Activated CD4-positive, alpha-beta memory T cell treated with anti-CD3 and anti-CD28 coated beads for 36 hours (primary cell): ENCODE measurements around the gene EN1. TPM values are rescaled to one million over a fixed set of nuclear protein-coding genes. Genes with fewer than 3 reads are reported as not detected.

Experiments used
- CTCF ChIA-PET: fragments of 350-600 bp; sonication (Branson Sonifier 250); formaldehyde crosslinking; loops from one replicate; lab custom pipeline; 2021; ENCODE audit warnings: antibody characterized with exemption, inconsistent platforms; lab: Charles Lee
- POLR2A ChIA-PET: fragments of 350-600 bp; sonication (Branson Sonifier 250); formaldehyde crosslinking; loops from one replicate; lab custom pipeline; 2021; ENCODE audit warnings: antibody characterized with exemption; lab: Charles Lee
- DNase-seq: peaks from one replicate; pipeline ENCODE4 v3.0.0-alpha.2; 2020
- H3K27ac Mint-ChIP-seq: one replicate; pipeline ENCODE4 v1.8.0; 2021; ENCODE audit warnings: mixed read lengths
- H3K27me3 Mint-ChIP-seq: one replicate; pipeline ENCODE4 v1.8.0; 2021; ENCODE audit warnings: mixed read lengths
- H3K36me3 Mint-ChIP-seq: one replicate; pipeline ENCODE4 v1.8.0; 2021; ENCODE audit warnings: mixed read lengths
- H3K4me1 Mint-ChIP-seq: one replicate; pipeline ENCODE4 v1.8.0; 2021; ENCODE audit warnings: low read depth, mixed read lengths
- H3K4me3 Mint-ChIP-seq: one replicate; pipeline ENCODE4 v1.8.0; 2021; ENCODE audit warnings: mild to moderate bottlenecking, mixed read lengths
- H3K9me3 Mint-ChIP-seq: one replicate; pipeline ENCODE4 v1.8.0; 2021; ENCODE audit warnings: mixed read lengths
- intact Hi-C: fragments of 100-400 bp; cut with micrococcal nuclease; formaldehyde crosslinking; loops from one replicate; pipeline ENCODE4 v1.15.1; 2023
- total RNA-seq, 2 experiments: library from RNA; stranded (reverse); gene quantifications; one replicate each; pipeline ENCODE4 v1.2.3, GENCODE V29; 2021

EN1 gene
- total RNA-seq, 2 experiments from 2014 or later: not detected

DNA sequence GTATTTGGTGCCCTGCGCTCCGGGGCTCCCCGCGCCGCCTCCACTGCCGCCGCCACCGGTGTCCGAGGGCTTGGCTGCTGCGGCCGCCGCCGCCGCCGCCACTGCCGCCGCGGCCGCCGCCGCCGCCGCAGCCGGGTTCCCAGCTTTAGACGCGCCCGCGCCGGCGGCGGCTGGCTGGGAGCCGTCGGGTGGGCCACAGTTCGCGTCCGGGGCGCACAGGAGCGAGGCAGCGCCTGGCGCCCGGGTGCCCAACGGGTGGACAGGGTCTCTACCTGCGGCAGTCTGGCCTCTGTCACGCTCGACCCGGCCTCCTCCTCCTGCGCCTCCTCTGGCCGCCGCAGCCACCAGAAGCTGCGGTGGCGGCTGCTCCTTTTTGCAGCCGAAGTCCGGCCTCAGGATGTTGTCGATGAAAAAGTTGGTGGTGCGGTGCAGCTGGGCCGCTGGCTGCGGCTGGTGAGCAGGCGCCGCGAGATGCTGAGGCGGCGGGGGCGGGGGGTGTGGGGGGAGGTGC is 951 bp downstream of the EN1 start:
- Mint-ChIP-seq H3K27me3 (peaks cover 72% of the 10 kb centered on the region), H3K4me3 (no peak overlapping the region), H3K27ac (no peak overlapping the region), H3K9me3 (no peaks in the 10 kb centered on the region), H3K4me1 (peaks cover 26% of the 10 kb centered on the region), H3K36me3 (peaks cover 2% of the 10 kb centered on the region)
- POLR2A ChIA-PET: no interaction called here
- no peak for DNase-seq
- CTCF ChIA-PET: interaction anchor here (1.4 to 4.1 kb wide), 2 partner anchors 9 kb away, joined by 4 to 27 read pairs; no protein-coding TSS in a partner anchor
- intact Hi-C loops: no loop called here

DNA sequence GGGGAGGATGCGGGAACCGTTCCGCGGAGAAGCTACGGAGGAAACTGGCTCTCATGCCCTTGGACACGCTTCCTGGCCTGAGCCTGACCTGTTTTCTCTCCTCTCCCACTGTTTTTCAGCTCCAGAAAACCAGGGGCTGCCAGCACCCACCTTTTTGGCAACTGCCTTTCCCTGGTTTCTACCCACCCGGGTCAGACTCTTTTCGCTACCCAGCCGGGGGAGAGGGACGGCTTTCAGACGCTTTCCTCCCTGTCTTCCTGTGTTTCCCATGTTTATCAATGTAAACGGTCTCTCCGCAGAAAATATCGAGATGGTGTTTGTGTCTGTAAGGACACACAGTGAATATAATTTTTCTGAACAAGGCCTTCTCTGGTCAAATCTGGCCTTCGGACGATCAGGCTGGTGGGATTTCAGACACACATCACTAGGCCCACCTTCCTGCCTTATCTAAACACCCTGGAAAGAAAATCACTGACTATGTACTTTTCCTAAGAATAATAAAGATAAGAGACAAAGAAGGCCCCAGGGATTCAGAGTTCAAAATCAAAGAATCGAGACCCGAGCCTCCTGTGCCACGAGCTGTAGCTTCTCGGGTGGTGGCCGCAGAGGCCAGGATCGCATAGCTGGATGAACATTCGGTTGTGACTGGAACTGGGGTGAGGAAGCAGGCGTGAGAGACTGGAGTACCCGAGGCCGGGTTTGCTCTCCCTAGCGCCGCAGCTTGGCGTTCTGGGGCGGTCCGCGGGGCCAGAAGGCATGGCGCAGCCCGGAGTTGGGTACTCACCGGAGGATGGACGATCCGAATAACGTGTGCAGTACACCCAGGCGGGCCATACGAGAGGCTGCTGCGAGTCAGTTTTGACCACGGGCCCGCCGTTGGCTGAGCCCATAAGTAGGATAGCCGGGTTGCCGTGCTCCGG is 1.7 kb downstream of the EN1 start:
- intact Hi-C loops: no loop called here
- Mint-ChIP-seq H3K36me3 (peaks cover 2% of the 10 kb centered on the region), H3K4me1 (peaks cover 29% of the 10 kb centered on the region), H3K4me3 (no peak overlapping the region), H3K27ac (no peak overlapping the region), H3K27me3 (peaks cover 72% of the 10 kb centered on the region), H3K9me3 (no peaks in the 10 kb centered on the region)
- ChIA-PET CTCF (interaction anchor here (0.6 to 4.1 kb wide), 2 partner anchors 10 to 47 kb away, joined by 3 to 27 read pairs; no protein-coding TSS in a partner anchor), POLR2A (no interaction called here)
- no peak for DNase-seq

GRCh38 chr2:118845005-118845521 is 2.4 kb downstream of the EN1 start:
- intact Hi-C loops: no loop called here
- POLR2A ChIA-PET: no interaction called here

DNA sequence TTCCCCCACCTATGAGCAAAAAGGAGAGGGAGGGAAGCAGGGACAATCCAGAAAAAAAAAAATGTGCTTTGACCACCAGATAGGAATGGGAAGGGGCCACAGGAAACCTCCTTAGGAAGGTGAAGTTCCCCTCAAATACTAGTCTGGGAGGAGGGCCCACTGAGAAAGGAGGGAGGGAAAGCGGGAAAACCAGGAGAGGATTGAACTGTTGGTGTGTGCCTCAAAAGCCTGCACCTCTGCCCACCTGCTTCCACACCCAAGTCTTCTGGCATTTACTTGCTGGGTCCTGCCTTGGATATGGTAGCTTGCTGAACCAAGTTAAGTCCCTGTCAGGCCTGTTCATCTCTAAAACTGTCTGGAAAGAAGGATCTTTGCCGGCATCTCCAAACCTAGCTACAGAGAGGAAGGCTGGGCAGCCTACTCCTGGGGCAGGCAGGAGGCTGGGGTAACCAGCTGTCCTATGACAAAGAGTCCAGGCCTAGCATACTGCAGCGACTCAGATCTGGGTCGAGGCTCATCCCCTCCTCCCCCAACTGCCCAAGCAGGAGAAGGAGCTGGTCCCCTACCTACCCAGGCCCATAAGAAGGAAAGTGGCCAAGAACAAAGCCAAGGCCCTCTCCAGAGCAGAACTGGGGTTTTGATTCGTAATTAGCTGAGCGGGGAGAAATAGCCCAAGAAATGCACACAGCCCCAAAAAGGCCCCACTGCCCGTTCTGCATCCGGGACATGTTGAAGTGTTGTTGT is 3.0 kb downstream of the EN1 start:
- H3K36me3 Mint-ChIP-seq: peaks cover 2% of the 10 kb centered on the region
- intact Hi-C loops: no loop called here
- DNase-seq: no peak
- H3K27ac Mint-ChIP-seq: no peak overlapping the region
- H3K4me1 Mint-ChIP-seq: peaks cover 30% of the 10 kb centered on the region
- no peak overlapping the region for H3K4me3 Mint-ChIP-seq
- ChIA-PET CTCF (interaction anchor here (0.7 to 4.1 kb wide), 2 partner anchors 10 to 11 kb away, joined by 3 to 27 read pairs; no protein-coding TSS in a partner anchor), POLR2A (no interaction called here)
- peaks cover 74% of the 10 kb centered on the region for H3K27me3 Mint-ChIP-seq
- no peaks in the 10 kb centered on the region for H3K9me3 Mint-ChIP-seq

More at GRCh38 chr2:118845005-118845521, 2.4 kb downstream of the EN1 start:
- Mint-ChIP-seq H3K27ac (no peak overlapping the region), H3K4me3 (no peak overlapping the region), H3K27me3 (peaks cover 72% of the 10 kb centered on the region), H3K4me1 (peaks cover 30% of the 10 kb centered on the region), H3K9me3 (no peaks in the 10 kb centered on the region), H3K36me3 (peaks cover 2% of the 10 kb centered on the region)
- DNase-seq: no peak
- CTCF ChIA-PET: interaction anchor here (0.6 to 4.1 kb wide), 2 partner anchors 10 to 46 kb away, joined by 3 to 27 read pairs; no protein-coding TSS in a partner anchor

- no peaks in the 10 kb centered on the region for H3K9me3 Mint-ChIP-seq
- H3K36me3 Mint-ChIP-seq: peaks cover 2% of the 10 kb centered on the region
- no peak for DNase-seq
- H3K4me3 Mint-ChIP-seq: no peak overlapping the region
- intact Hi-C loops: loop anchor here (2.0 kb wide), 1 partner anchor 13 kb away; no protein-coding TSS in a partner anchor
- CTCF ChIA-PET: interaction anchor here (0.7 to 4.1 kb wide), 2 partner anchors 11 to 12 kb away, joined by 3 to 27 read pairs; no protein-coding TSS in a partner anchor
- H3K4me1 Mint-ChIP-seq: peaks cover 28% of the 10 kb centered on the region
- POLR2A ChIA-PET: no interaction called here
- H3K27ac Mint-ChIP-seq: no peak overlapping the region
- H3K27me3 Mint-ChIP-seq: peaks cover 74% of the 10 kb centered on the region
Observed at GRCh38 chr2:118843483-118844132, 3.8 kb downstream of the EN1 start.

- POLR2A ChIA-PET: no interaction called here
- DNase-seq: no peak
- CTCF ChIA-PET: interaction anchor here (4.1 kb wide), 1 partner anchor 13 kb away, joined by 27 read pairs; no protein-coding TSS in a partner anchor
- Mint-ChIP-seq H3K9me3 (no peaks in the 10 kb centered on the region), H3K4me3 (peak overlapping the region; percentile 41), H3K27ac (no peak overlapping the region), H3K27me3 (peaks cover 73% of the 10 kb centered on the region), H3K4me1 (peaks cover 24% of the 10 kb centered on the region), H3K36me3 (no peaks in the 10 kb centered on the region)
- intact Hi-C loops: loop anchor here (2.0 kb wide), 1 partner anchor 14 kb away; no protein-coding TSS in a partner anchor
Observed at GRCh38 chr2:118842661-118843482, 4.6 kb downstream of the EN1 start.

DNA sequence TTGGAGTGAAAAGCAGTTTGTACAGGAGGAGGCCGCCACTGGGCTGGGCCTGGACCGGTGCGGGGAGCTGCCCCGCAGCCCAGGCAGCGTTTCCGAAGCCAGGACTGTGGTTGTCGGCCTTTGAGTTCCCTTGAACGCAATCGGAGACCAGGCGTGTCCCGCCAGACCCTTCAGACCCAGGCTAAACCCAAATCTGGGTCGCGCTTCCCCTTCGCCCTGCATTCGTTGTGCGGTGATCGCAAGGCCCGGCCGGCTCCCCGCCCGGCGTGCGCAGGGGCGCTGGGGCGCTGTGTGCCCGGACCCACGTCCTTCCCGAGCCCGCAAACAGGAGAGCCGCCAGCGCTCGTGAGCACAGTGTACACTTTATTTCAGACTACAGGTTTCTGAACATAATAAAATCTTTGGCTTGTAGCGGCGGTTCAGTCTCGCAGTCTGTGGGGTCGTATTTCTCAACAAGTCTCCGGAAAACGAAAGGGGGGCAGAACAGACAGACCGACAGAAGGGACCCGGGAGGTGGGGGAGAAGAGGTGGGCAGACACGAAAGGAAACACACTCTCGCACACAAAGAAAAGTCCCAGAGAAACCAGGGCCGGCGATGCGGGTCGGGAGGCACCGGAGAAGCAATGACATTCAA is 5.5 kb downstream of the EN1 start:
- Mint-ChIP-seq H3K36me3 (no peaks in the 10 kb centered on the region), H3K27me3 (peaks cover 76% of the 10 kb centered on the region), H3K27ac (no peak overlapping the region), H3K9me3 (no peaks in the 10 kb centered on the region), H3K4me1 (peaks cover 20% of the 10 kb centered on the region), H3K4me3 (peak overlapping the region; percentile 63)
- POLR2A ChIA-PET: no interaction called here
- no peak for DNase-seq
- CTCF ChIA-PET: interaction anchor here (0.8 kb wide), 1 partner anchor 13 kb away, joined by 3 read pairs; no protein-coding TSS in a partner anchor
- intact Hi-C loops: loop anchor here (2.0 kb wide), 1 partner anchor 15 kb away; no protein-coding TSS in a partner anchor

GRCh38 chr2:118841450-118841827 is 6.0 kb downstream of the EN1 start:
- intact Hi-C loops: no loop called here
- Mint-ChIP-seq H3K27ac (no peak overlapping the region), H3K9me3 (no peaks in the 10 kb centered on the region), H3K36me3 (no peaks in the 10 kb centered on the region), H3K4me1 (peaks cover 21% of the 10 kb centered on the region), H3K4me3 (no peak overlapping the region), H3K27me3 (peaks cover 82% of the 10 kb centered on the region)
- no peak for DNase-seq
- ChIA-PET CTCF (interaction anchor here (0.6 to 0.8 kb wide), 2 partner anchors 14 to 161 kb away, joined by 3 read pairs; no protein-coding TSS in a partner anchor), POLR2A (no interaction called here)

GRCh38 chr2:118838741-118839455 is 8.6 kb downstream of the EN1 start:
- Mint-ChIP-seq H3K36me3 (no peaks in the 10 kb centered on the region), H3K4me1 (peaks cover 24% of the 10 kb centered on the region), H3K9me3 (no peaks in the 10 kb centered on the region), H3K27me3 (peaks cover 75% of the 10 kb centered on the region), H3K4me3 (no peak overlapping the region), H3K27ac (no peak overlapping the region)
- POLR2A ChIA-PET: no interaction called here
- intact Hi-C loops: no loop called here
- DNase-seq: no peak
- CTCF ChIA-PET: interaction anchor here (0.7 kb wide), 1 partner anchor 17 kb away, joined by 5 read pairs; no protein-coding TSS in a partner anchor

- peaks cover 76% of the 10 kb centered on the region for H3K27me3 Mint-ChIP-seq
- H3K27ac Mint-ChIP-seq: no peak overlapping the region
- ChIA-PET POLR2A (no interaction called here), CTCF (no interaction called here)
- DNase-seq: no peak
- intact Hi-C loops: no loop called here
- peaks cover 20% of the 10 kb centered on the region for H3K4me1 Mint-ChIP-seq
- H3K4me3 Mint-ChIP-seq: no peak overlapping the region
- no peaks in the 10 kb centered on the region for H3K9me3 Mint-ChIP-seq
- H3K36me3 Mint-ChIP-seq: no peaks in the 10 kb centered on the region
Observed at GRCh38 chr2:118837621-118838020, 9.8 kb downstream of the EN1 start.
